Stomach (tissue), 9 donors: Measurements from ENCODE around the gene CNDP1. TPM values are rescaled to one million over a fixed set of nuclear protein-coding genes. Genes with fewer than 3 reads are reported as not detected.

Experiments
- DNase-seq, 2 donors: peaks; one replicate each; pipeline versions ENCODE4 v3.0.0 to v3.0.0-alpha.2; 2013 to 2019
- H3K27ac ChIP-seq, 5 donors: fragments of 200-600 bp in 4 of 5; sonication (generic) in 4 of 5; one replicate each; pipeline ENCODE4 v1.5.1; 2013 to 2019; ENCODE audit warnings: mild to moderate bottlenecking in 1 of 5, moderate library complexity in 1 of 5
- H3K27me3 ChIP-seq, 3 donors: fragments of 200-600 bp; sonication (generic); one replicate each; pipeline ENCODE4 v1.5.1; 2017 to 2019; ENCODE audit warnings: mixed run types in 1 of 3
- H3K36me3 ChIP-seq, 4 donors: fragments of 200-600 bp; sonication (generic); 1 replicate in 3 of 4; 2 replicates in 1 of 4; pipeline ENCODE4 v1.5.1; 2016 to 2019
- H3K4me1 ChIP-seq, 4 donors: fragments of 200-600 bp; sonication (generic); one replicate each; pipeline ENCODE4 v1.5.1; 2016 to 2019
- H3K4me3 ChIP-seq, 4 donors: fragments of 200-600 bp; sonication (generic) in 3 of 4; one replicate each; pipeline ENCODE4 v1.5.1; 2016 to 2019; ENCODE audit warnings: mild to moderate bottlenecking in 1 of 4
- H3K9me3 ChIP-seq, 4 donors: fragments of 200-600 bp; sonication (generic); one replicate each; pipeline ENCODE4 v1.5.1; 2016 to 2019
- EP300 ChIP-seq: sonication (generic); formaldehyde crosslinking; IDR thresholded peaks from one replicate; pipeline ENCODE4 v1.6.1; 2017; ENCODE audit warnings: antibody characterized with exemption
- POLR2A ChIP-seq, 4 donors: fragments of 450-650 bp; IDR thresholded peaks; one replicate each; pipeline ENCODE4 v1.6.1; 2016; ENCODE audit warnings: antibody characterized with exemption in 4 of 4, control low read depth in 2 of 4, mild to moderate bottlenecking in 1 of 4, moderate library complexity in 1 of 4
- POLR2AphosphoS5 ChIP-seq, 3 donors: sonication (generic); formaldehyde crosslinking; IDR thresholded peaks; one replicate each; pipeline ENCODE4 v1.6.1; 2016; ENCODE audit warnings: antibody characterized with exemption in 3 of 3
- WGBS, 5 donors: extraction: QIAGEN DNeasy Blood & Tissue Kit in 3 of 5; methylation state at CpG; one replicate each; pipeline versions ENCODE4 v1.1.5 to v1.1.7; 2013 to 2018; 5-methylcytosine and 5-hydroxymethylcytosine counted together
- intact Hi-C: fragments of 100-400 bp; cut with DNase I; formaldehyde crosslinking; loops from one replicate; pipeline ENCODE4 v1.15.1; 2023; ENCODE audit warnings: low total_unique reads
- polyA plus RNA-seq, 3 donors: library from polyadenylated mRNA; stranded (reverse); fragments of 200-250 nt; gene quantifications; one replicate each; pipeline ENCODE4 v1.2.3, GENCODE V29; 2013
- total RNA-seq, 5 donors: library from RNA; depleted of rRNA; stranded (reverse); fragments of >200 nt; gene quantifications; one replicate each; pipeline versions ENCODE4 v1.1.0 to v1.2.3, GENCODE V29; 2014 to 2016
- TF ChIP-seq, protein P1 (sequence below), 7 experiments: fragments of 450-650 bp in 4 of 7; fragments of 200-600 bp in 3 of 7; sonication (generic) in 3 of 7; IDR thresholded peaks; one replicate each; pipeline ENCODE4 v1.5.1; 2016 to 2019; ENCODE audit warnings: antibody characterized with exemption in 7 of 7, control low read depth in 2 of 7, mild to moderate bottlenecking in 1 of 7
- donor health status: healthy with polysubstance abuse.
- donor health status: Bipolar disorder and iron deficiency.
- donor health status: healthy.

Gene CNDP1
- total and polyA plus RNA-seq, 8 donors, result 0.13 to 0.72 (median 0.50) TPM; not detected in 5

GRCh38 chr18:74507097-74507881 is 27.0 kb upstream of the CNDP1 start:
- intact Hi-C loops, result no loop called here
- peaks cover 76 to 100% (median 99%) of the 10 kb centered on the region in 4 donors for H3K36me3 ChIP-seq
- TF ChIP-seq POLR2AphosphoS5 (IDR thresholded peaks at IDR 0.05) (peak in 1 of 3 donors; percentile 29), EP300 (no peak)
- H3K9me3 ChIP-seq, result no peaks in the 10 kb centered on the region
- H3K4me3 ChIP-seq, result peak overlapping the region in 1 of 4 donors; percentile 17
- 44 to 68% (median 64%) methylated on average over 18 to 23 of the region's 23 CpGs for WGBS, 5 donors
- peaks cover 29 to 69% (median 38%) of the 10 kb centered on the region in 4 donors for H3K4me1 ChIP-seq
- peak; percentile 53 to 90 for DNase-seq
- no peaks in the 10 kb centered on the region for H3K27me3 ChIP-seq
- peak overlapping the region; percentile 43 to 75 (median 58) for H3K27ac ChIP-seq

GRCh38 chr18:74507927-74508326 is 26.4 kb upstream of the CNDP1 start:
- WGBS, 5 donors, result 39 to 79% (median 67%) methylated on average over 11 to 14 of the region's 14 CpGs
- Histone ChIP-seq H3K36me3 (peaks cover 76 to 100% (median 99%) of the 10 kb centered on the region in 4 donors), H3K9me3 (no peaks in the 10 kb centered on the region), H3K4me3 (no peak overlapping the region), H3K4me1 (peaks cover 33 to 67% (median 38%) of the 10 kb centered on the region in 4 donors), H3K27me3 (no peaks in the 10 kb centered on the region), H3K27ac (peak overlapping the region; percentile 43 to 75 (median 58))
- no peak for DNase-seq
- TF ChIP-seq EP300 (no peak), POLR2A (IDR thresholded peaks at IDR 0.05) (no peak), POLR2AphosphoS5 (IDR thresholded peaks at IDR 0.05) (no peak)
- TF ChIP-seq, protein P1, sequence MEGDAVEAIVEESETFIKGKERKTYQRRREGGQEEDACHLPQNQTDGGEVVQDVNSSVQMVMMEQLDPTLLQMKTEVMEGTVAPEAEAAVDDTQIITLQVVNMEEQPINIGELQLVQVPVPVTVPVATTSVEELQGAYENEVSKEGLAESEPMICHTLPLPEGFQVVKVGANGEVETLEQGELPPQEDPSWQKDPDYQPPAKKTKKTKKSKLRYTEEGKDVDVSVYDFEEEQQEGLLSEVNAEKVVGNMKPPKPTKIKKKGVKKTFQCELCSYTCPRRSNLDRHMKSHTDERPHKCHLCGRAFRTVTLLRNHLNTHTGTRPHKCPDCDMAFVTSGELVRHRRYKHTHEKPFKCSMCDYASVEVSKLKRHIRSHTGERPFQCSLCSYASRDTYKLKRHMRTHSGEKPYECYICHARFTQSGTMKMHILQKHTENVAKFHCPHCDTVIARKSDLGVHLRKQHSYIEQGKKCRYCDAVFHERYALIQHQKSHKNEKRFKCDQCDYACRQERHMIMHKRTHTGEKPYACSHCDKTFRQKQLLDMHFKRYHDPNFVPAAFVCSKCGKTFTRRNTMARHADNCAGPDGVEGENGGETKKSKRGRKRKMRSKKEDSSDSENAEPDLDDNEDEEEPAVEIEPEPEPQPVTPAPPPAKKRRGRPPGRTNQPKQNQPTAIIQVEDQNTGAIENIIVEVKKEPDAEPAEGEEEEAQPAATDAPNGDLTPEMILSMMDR (IDR thresholded peaks at IDR 0.05), result no peak
- intact Hi-C loops, result no loop called here

GRCh38 chr18:74508366-74508765 is 25.9 kb upstream of the CNDP1 start:
- Histone ChIP-seq H3K36me3 (peaks cover 74 to 100% (median 99%) of the 10 kb centered on the region in 4 donors), H3K27me3 (no peaks in the 10 kb centered on the region), H3K4me1 (peaks cover 33 to 67% (median 38%) of the 10 kb centered on the region in 4 donors), H3K9me3 (no peaks in the 10 kb centered on the region), H3K27ac (peak overlapping the region in 2 of 5 donors; percentile 5 to 75), H3K4me3 (no peak overlapping the region)
- intact Hi-C loops, result no loop called here
- WGBS, 5 donors, result 41 to 59% (median 53%) methylated on average over 9 of the region's 9 CpGs
- TF ChIP-seq EP300 (no peak), POLR2AphosphoS5 (IDR thresholded peaks at IDR 0.05) (no peak), POLR2A (IDR thresholded peaks at IDR 0.05) (no peak)
- DNase-seq, result peak in 1 of 2 donors; percentile 13

DNA sequence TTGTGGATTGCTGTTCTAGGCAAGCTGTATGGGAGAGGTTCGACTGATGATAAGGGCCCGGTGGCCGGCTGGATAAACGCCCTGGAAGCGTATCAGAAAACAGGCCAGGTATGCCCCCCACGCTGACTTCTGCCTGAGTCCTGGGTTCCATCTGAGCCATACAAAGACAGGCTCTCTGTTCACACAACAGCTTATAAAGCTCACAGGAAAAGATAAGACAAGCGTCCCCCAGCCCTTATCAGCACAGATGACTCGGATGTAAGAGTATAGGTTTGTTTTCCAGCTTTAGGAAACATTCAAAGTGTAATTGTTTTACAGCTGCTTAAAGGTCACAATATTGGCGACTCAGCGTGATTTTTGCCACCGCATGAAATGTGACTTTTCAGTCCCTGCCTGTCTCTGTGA is 25.5 kb upstream of the CNDP1 start:
- WGBS, 5 donors, result 37 to 63% (median 48%) methylated on average over 11 of the region's 11 CpGs
- Histone ChIP-seq H3K36me3 (peaks cover 74 to 100% (median 99%) of the 10 kb centered on the region in 4 donors), H3K9me3 (no peaks in the 10 kb centered on the region), H3K4me3 (no peak overlapping the region), H3K4me1 (peaks cover 33 to 67% (median 38%) of the 10 kb centered on the region in 4 donors), H3K27ac (peak overlapping the region in 1 of 5 donors; percentile 5), H3K27me3 (no peaks in the 10 kb centered on the region)
- no peak for TF ChIP-seq POLR2A (IDR thresholded peaks at IDR 0.05)
- TF ChIP-seq POLR2AphosphoS5 (IDR thresholded peaks at IDR 0.05), result no peak
- no peak for TF ChIP-seq EP300
- TF ChIP-seq, protein P1 (IDR thresholded peaks at IDR 0.05), result no peak
- peak in 1 of 2 donors; percentile 27 for DNase-seq
- intact Hi-C loops, result no loop called here

DNA sequence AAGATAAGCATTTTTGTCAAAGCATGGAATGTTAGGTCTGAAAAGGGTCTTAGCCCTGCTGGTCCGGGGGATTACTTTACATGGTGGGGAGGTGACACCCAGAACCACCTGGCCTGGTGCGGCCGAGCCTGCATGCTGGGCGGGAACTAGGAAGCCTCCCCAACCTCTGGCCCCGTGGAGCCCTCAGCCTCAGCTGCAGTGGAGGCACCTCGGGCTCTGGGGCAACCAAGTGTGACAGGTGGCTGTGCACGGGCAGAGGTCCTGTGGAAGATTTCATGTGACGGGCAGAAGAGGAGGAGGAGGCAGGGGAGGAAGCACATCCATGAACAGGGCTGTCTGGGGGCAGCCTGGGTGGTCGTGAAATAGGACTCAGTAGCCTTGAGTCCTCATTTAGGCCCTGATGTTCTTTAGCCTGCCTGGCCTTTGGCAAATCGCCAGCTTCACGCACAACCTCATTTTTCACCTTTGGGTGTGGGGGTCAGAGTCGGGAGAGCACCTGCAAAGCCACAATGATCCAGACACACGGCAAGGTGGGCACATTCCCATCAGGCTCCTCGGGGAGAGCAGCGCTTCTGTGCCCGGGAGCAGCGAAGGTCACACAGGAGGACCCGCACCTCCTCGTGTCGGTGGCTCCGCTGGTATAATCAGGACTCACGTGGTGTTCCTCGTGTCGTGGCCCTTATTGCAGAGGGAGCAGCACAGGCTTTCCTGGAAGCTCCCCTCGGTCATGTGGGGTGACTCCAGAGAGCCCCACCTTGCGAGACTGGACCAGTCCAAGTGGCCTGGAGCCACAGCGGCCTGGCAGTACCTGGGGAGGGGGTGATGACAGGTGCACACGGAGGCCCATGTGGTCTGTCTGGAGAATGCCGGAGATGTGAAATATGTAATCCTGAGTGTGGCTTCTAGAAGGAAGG is 24.2 kb upstream of the CNDP1 start:
- peaks cover 33 to 67% (median 40%) of the 10 kb centered on the region in 4 donors for H3K4me1 ChIP-seq
- 78 to 88% (median 83%) methylated on average over 25 to 29 of the region's 29 CpGs for WGBS, 5 donors
- H3K27ac ChIP-seq, result no peak overlapping the region
- no peak overlapping the region for H3K4me3 ChIP-seq
- H3K27me3 ChIP-seq, result no peaks in the 10 kb centered on the region
- no peaks in the 10 kb centered on the region for H3K9me3 ChIP-seq
- DNase-seq, result peak in 1 of 2 donors; percentile 24
- peaks cover 69 to 100% (median 98%) of the 10 kb centered on the region in 4 donors for H3K36me3 ChIP-seq
- intact Hi-C loops, result no loop called here
- TF ChIP-seq POLR2AphosphoS5 (IDR thresholded peaks at IDR 0.05) (no peak), EP300 (no peak), POLR2A (IDR thresholded peaks at IDR 0.05) (no peak)
- TF ChIP-seq, protein P1 (IDR thresholded peaks at IDR 0.05), result no peak
